ENCODE measurements around the gene MDC1.

Gene MDC1

GRCh38 chr6:30683980-30684338 is 33.1 kb downstream of the MDC1 start:
- Histone ChIP-seq H3K27ac (peak overlapping the region; percentile 100), H3K4me2 (peak overlapping the region; percentile 95), H3K36me3 (peaks cover 36% of the 10 kb centered on the region), H3K9me3 (no peaks in the 10 kb centered on the region), H4K20me1 (peaks cover 56% of the 10 kb centered on the region), H3K4me3 (peak overlapping the region; percentile 91), H3K27me3 (no peaks in the 10 kb centered on the region), H3K9ac (peak overlapping the region; percentile 100), H3K4me1 (peaks cover 30% of the 10 kb centered on the region)
- no peak for TF ChIP-seq Cebpa-rat (IDR thresholded peaks at IDR 0.05)

DNA sequence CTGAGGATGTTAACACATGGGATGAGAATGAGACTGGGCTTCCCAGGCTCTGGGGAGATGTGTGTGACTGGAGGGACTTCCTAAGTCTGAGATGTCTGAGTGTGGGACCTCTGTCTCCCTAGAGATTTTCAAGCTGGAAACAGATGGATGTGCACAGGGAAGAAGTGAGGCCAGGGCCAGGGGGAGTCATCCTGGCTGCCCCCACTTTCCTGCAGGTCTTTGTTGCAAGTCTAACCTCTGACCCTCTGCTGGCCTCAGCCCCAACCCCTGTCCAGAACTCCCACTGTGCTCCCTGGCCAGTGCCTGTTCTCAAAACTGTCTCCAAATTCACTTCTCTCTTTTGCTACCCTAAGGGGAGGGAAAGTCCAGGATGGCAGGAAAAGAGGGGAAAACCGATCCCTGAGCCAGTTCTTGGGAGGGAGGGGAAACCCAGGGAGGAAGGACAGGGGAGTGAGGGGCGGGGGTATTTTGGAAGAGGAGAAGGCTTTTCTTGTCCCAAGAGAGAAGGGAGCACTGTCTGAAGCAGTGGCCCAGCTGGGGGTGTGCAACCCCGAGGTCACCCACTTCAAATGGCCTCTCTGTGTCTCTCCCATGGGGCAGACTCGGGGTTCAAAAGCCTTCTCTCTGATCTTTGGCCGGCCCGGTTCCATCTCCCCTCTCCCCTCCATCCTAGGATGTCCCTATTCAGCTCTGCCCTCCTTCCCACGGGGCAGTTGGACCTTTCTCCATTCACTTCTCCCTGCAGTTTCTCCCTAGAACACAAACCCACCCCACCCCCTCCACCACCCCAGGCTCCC is 33.7 kb downstream of the MDC1 start:
- Histone ChIP-seq H3K9ac (peak overlapping the region; percentile 100), H3K9me3 (no peaks in the 10 kb centered on the region), H3K36me3 (peaks cover 42% of the 10 kb centered on the region), H3K4me2 (peak overlapping the region; percentile 95), H3K27me3 (no peaks in the 10 kb centered on the region), H4K20me1 (peaks cover 61% of the 10 kb centered on the region), H3K4me1 (peaks cover 30% of the 10 kb centered on the region), H3K4me3 (peak overlapping the region; percentile 91), H3K27ac (peak overlapping the region; percentile 100)
- TF ChIP-seq Cebpa-rat (IDR thresholded peaks at IDR 0.05): no peak

GRCh38 chr6:30682143-30683117 is 34.7 kb downstream of the MDC1 start:
- no peaks in the 10 kb centered on the region for H3K27me3 ChIP-seq
- peaks cover 71% of the 10 kb centered on the region for H4K20me1 ChIP-seq
- H3K27ac ChIP-seq: peak overlapping the region; percentile 100
- no peaks in the 10 kb centered on the region for H3K9me3 ChIP-seq
- no peak for TF ChIP-seq Cebpa-rat (IDR thresholded peaks at IDR 0.05)
- H3K9ac ChIP-seq: peak overlapping the region; percentile 100
- H3K4me3 ChIP-seq: peak overlapping the region; percentile 91
- H3K4me1 ChIP-seq: peaks cover 39% of the 10 kb centered on the region
- H3K4me2 ChIP-seq: peak overlapping the region; percentile 95
- H3K36me3 ChIP-seq: peaks cover 48% of the 10 kb centered on the region

GRCh38 chr6:30681766-30682142 is 35.3 kb downstream of the MDC1 start:
- H4K20me1 ChIP-seq: peaks cover 78% of the 10 kb centered on the region
- peaks cover 55% of the 10 kb centered on the region for H3K36me3 ChIP-seq
- H3K4me3 ChIP-seq: peak overlapping the region; percentile 91
- peak overlapping the region; percentile 100 for H3K9ac ChIP-seq
- no peaks in the 10 kb centered on the region for H3K27me3 ChIP-seq
- H3K4me2 ChIP-seq: peak overlapping the region; percentile 95
- peaks cover 46% of the 10 kb centered on the region for H3K4me1 ChIP-seq
- no peaks in the 10 kb centered on the region for H3K9me3 ChIP-seq
- peak overlapping the region; percentile 100 for H3K27ac ChIP-seq
- TF ChIP-seq Cebpa-rat (IDR thresholded peaks at IDR 0.05): no peak

GRCh38 chr6:30679765-30680535 is 37.1 kb downstream of the MDC1 start:
- Histone ChIP-seq H3K4me3 (peak overlapping the region; percentile 91), H3K27me3 (no peaks in the 10 kb centered on the region), H3K27ac (peak overlapping the region; percentile 100), H3K36me3 (peaks cover 66% of the 10 kb centered on the region), H3K4me2 (peak overlapping the region; percentile 95), H3K4me1 (peaks cover 59% of the 10 kb centered on the region), H3K9me3 (no peaks in the 10 kb centered on the region), H3K9ac (peak overlapping the region; percentile 100), H4K20me1 (peaks cover 80% of the 10 kb centered on the region)
- no peak for TF ChIP-seq Cebpa-rat (IDR thresholded peaks at IDR 0.05)

GRCh38 chr6:30678964-30679726 is 37.9 kb downstream of the MDC1 start:
- peak overlapping the region; percentile 91 for H3K4me3 ChIP-seq
- TF ChIP-seq Cebpa-rat (IDR thresholded peaks at IDR 0.05): no peak
- H3K9ac ChIP-seq: peak overlapping the region; percentile 100

GRCh38 chr6:30676660-30677285 is 40.3 kb downstream of the MDC1 start:
- peak overlapping the region; percentile 95 for H3K4me2 ChIP-seq
- H3K4me1 ChIP-seq: peaks cover 78% of the 10 kb centered on the region
- peaks cover 59% of the 10 kb centered on the region for H3K36me3 ChIP-seq
- peak overlapping the region; percentile 45 for H3K27ac ChIP-seq
- H3K9ac ChIP-seq: peak overlapping the region; percentile 66
- TF ChIP-seq Cebpa-rat (IDR thresholded peaks at IDR 0.05): no peak
- H3K9me3 ChIP-seq: no peaks in the 10 kb centered on the region
- peaks cover 68% of the 10 kb centered on the region for H4K20me1 ChIP-seq
- peak overlapping the region; percentile 40 for H3K4me3 ChIP-seq
- H3K27me3 ChIP-seq: no peaks in the 10 kb centered on the region

More at GRCh38 chr6:30678964-30679726, 37.9 kb downstream of the MDC1 start:
- Histone ChIP-seq H3K27me3 (no peaks in the 10 kb centered on the region), H3K9me3 (no peaks in the 10 kb centered on the region), H3K4me2 (peak overlapping the region; percentile 95), H3K27ac (peak overlapping the region; percentile 100), H3K4me1 (peaks cover 63% of the 10 kb centered on the region), H3K36me3 (peaks cover 64% of the 10 kb centered on the region), H4K20me1 (peaks cover 75% of the 10 kb centered on the region)

GRCh38 chr6:30672445-30673253 is 44.4 kb downstream of the MDC1 start, which contains the start of gene DHX16:
Gene DHX16, minus strand, starts transcription at chr6:30673006. Its CDS starts 165 bp downstream, at chr6:30672841.
- H3K4me1 ChIP-seq: peaks cover 61% of the 10 kb centered on the region
- no peaks in the 10 kb centered on the region for H3K9me3 ChIP-seq
- peaks cover 29% of the 10 kb centered on the region for H4K20me1 ChIP-seq
- H3K4me2 ChIP-seq: peak within 1 kb of the TSS; percentile 93
- H3K9ac ChIP-seq: peak within 1 kb of the TSS; percentile 86
- peak within 1 kb of the TSS; percentile 84 for H3K4me3 ChIP-seq
- H3K36me3 ChIP-seq: peaks cover 55% of the 10 kb centered on the region
- H3K27me3 ChIP-seq: no peaks in the 10 kb centered on the region
- H3K27ac ChIP-seq: peak within 1 kb of the TSS; percentile 65
- no peak for TF ChIP-seq Cebpa-rat (IDR thresholded peaks at IDR 0.05)
